Cardiac muscle cell (in vitro differentiated cells and primary cell): ENCODE measurements around the gene RPL31. TPM values are rescaled to one million over a fixed set of nuclear protein-coding genes. Genes with fewer than 3 reads are reported as not detected.

ENCODE experiments used
- DNase-seq, 2 donors: peaks; one replicate each; pipeline versions ENCODE4 v3.0.0 to v3.0.0-alpha.2; 2010 to 2017; ENCODE audit warnings: low read depth in 1 of 2, low spot score in 1 of 2
- H3K27ac ChIP-seq: fragments of 200-600 bp; sonication (generic); 2 replicates; pipeline ENCODE4 v1.5.1; 2016
- H3K27me3 ChIP-seq: fragments of 200-600 bp; sonication (generic); 2 replicates; pipeline ENCODE4 v1.6.0; 2016; ENCODE audit warnings: control low read depth
- H3K36me3 ChIP-seq: fragments of 200-600 bp; sonication (generic); 2 replicates; pipeline ENCODE4 v1.5.1; 2016; ENCODE audit warnings: control low read depth
- H3K4me1 ChIP-seq: fragments of 200-600 bp; sonication (generic); 2 replicates; pipeline ENCODE4 v1.8.1; 2017; ENCODE audit warnings: low read depth, mild to moderate bottlenecking, mixed run types
- H3K4me3 ChIP-seq: fragments of 200-600 bp; sonication (generic); 2 replicates; pipeline ENCODE4 v1.5.1; 2016; ENCODE audit warnings: mild to moderate bottlenecking
- H3K9me3 ChIP-seq: fragments of 200-600 bp; sonication (generic); 2 replicates; pipeline ENCODE4 v1.5.1; 2017; ENCODE audit warnings: low read depth, mild to moderate bottlenecking, control low read depth
- CTCF ChIP-seq: IDR thresholded peaks from 2 replicates; pipeline ENCODE4 v1.5.1; 2012; ENCODE audit warnings: low read depth, mild to moderate bottlenecking, low read length
- polyA plus RNA-seq: library from polyadenylated mRNA; unstranded; fragments of >200 nt; fragmentation: Nextera tagmentation; extraction: Ambion mirVana; gene quantifications from 2 replicates; pipeline ENCODE4 v1.2.1, GENCODE V29; 2016
- total RNA-seq: library from RNA; depleted of rRNA; stranded (reverse); fragments of >200 nt; gene quantifications from 2 replicates; pipeline ENCODE4 v1.2.3, GENCODE V29; 2016

RPL31 gene
- total and polyA plus RNA-seq, 2 experiments from 2014 or later, result 458 to 1,385 TPM

- Histone ChIP-seq H3K36me3 (no peaks in the 10 kb centered on the region), H3K27ac (no peak overlapping the region), H3K4me3 (no peak overlapping the region), H3K4me1 (no peaks in the 10 kb centered on the region), H3K27me3 (no peaks in the 10 kb centered on the region), H3K9me3 (no peaks in the 10 kb centered on the region)
- no peak for TF ChIP-seq CTCF
- DNase-seq, result no peak
Measured at GRCh38 chr2:100986157-100986556, 15.9 kb upstream of the RPL31 start.

DNA sequence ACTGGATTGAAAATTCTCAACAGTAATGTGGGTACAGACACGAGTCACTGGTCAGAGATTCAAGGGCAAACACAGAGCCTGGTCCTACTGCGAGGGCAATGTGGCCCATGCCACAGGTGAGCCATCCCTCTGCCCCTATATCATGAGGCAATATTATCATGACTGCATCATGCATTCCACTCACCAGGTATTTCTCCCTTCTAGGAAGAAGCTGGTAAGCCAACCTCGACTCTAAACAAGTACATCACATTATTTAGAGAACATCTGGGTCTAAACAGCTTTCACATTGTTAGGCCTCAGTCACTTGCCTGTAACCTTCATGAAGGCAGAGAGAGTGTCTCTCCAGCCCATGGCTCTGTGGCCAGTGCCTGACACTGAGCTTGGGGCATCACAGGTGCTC, 14.6 kb upstream of the RPL31 start:
- Histone ChIP-seq H3K27me3 (no peaks in the 10 kb centered on the region), H3K9me3 (no peaks in the 10 kb centered on the region), H3K4me3 (no peak overlapping the region), H3K36me3 (no peaks in the 10 kb centered on the region), H3K27ac (no peak overlapping the region), H3K4me1 (no peaks in the 10 kb centered on the region)
- TF ChIP-seq CTCF, result no peak
- DNase-seq, result no peak

DNA sequence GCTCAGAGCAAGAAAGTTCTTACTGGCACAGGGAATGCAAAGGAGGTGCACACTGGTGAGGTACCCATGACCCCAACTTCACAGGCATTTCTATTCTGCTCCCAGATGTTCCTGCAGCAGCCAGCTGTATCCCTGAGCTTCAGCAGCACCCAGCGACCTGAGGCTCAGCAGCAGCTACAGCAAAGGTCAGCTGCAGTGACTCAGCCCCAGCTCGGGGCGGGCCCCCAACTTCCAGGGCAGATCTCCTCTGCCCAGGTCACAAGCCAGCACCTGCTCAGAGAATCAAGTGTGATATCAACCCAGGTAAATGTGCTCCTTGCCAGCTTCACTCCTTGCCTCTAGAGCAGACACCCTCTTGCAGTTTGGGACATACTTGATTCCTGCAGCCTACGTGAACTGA, 14.1 kb upstream of the RPL31 start:
- no peak for DNase-seq
- Histone ChIP-seq H3K4me1 (no peaks in the 10 kb centered on the region), H3K4me3 (no peak overlapping the region), H3K27ac (no peak overlapping the region), H3K27me3 (no peaks in the 10 kb centered on the region), H3K36me3 (no peaks in the 10 kb centered on the region), H3K9me3 (no peaks in the 10 kb centered on the region)
- TF ChIP-seq CTCF, result no peak

DNA sequence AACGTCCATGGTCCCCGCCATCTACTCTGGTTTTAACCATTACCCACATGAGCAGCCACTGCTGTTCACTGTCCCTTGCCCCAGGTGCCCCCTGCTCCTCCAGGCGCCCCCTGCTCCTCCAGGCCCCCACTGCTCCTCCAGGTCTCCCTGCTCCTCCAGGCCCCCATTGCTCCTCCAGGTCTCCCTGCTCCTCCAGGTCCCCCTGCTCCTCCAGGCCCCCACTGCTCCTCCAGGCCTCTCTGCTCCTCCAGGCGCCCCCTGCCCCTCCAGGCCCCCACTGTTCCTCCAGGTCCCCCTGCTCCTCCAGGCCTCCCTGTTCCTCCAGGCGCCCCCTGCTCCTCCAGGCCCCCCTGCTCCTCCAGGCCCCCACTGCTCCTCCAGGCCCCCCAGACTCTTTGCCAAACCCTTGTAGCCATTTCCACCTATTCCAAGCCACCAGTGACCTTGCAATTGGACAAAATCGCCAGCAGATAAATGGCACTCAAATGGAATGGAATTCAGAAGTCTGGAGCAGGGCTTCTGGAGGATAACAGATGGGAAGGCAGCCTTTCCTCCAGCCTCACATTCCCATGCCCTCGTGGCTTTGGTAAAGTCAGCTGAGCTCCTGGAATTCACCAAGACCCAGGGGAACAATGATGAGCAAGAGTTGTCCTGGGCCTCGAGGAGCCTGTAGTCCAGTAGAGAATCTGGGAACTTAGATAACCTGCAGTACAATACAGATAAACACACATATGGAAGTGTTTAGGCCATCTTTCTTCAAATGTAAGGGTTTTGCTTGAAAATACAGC, 13.3 kb upstream of the RPL31 start:
- DNase-seq, result no peak
- no peaks in the 10 kb centered on the region for H3K36me3 ChIP-seq
- H3K4me3 ChIP-seq, result no peak overlapping the region
- no peaks in the 10 kb centered on the region for H3K4me1 ChIP-seq
- no peaks in the 10 kb centered on the region for H3K27me3 ChIP-seq
- H3K9me3 ChIP-seq, result no peaks in the 10 kb centered on the region
- no peak overlapping the region for H3K27ac ChIP-seq
- no peak for TF ChIP-seq CTCF

- no peaks in the 10 kb centered on the region for H3K27me3 ChIP-seq
- no peak for TF ChIP-seq CTCF
- no peaks in the 10 kb centered on the region for H3K9me3 ChIP-seq
- H3K36me3 ChIP-seq, result no peaks in the 10 kb centered on the region
- H3K4me3 ChIP-seq, result no peak overlapping the region
- no peak for DNase-seq
- no peak overlapping the region for H3K27ac ChIP-seq
- no peaks in the 10 kb centered on the region for H3K4me1 ChIP-seq
Measured at GRCh38 chr2:100989666-100990065, 12.4 kb upstream of the RPL31 start.
